Activated naive CD4-positive, alpha-beta T cell treated with anti-CD3 and anti-CD28 coated beads, Interleukin-2, amount 10 ng/mL, durations not matched to agents 7 days and 5 days (primary cell): ENCODE results near the gene LCP2.
"Not testable (repeated sequence)": the region's sequence is repeated elsewhere in the genome, so short reads cannot be mapped to it uniquely, and the experiment has no call there.

Source experiments
- CTCF ChIA-PET: fragments of 350-600 bp; sonication (Branson Sonifier 250); formaldehyde crosslinking; loops from one replicate; lab custom pipeline; 2021; ENCODE audit warnings: antibody characterized with exemption; lab: Charles Lee
- DNase-seq: peaks from one replicate; pipeline ENCODE4 v3.0.0-alpha.2; 2020
- H3K27ac Mint-ChIP-seq: one replicate; pipeline ENCODE4 v1.8.0; 2021; ENCODE audit warnings: mild to moderate bottlenecking, moderate library complexity, mixed read lengths
- H3K27me3 Mint-ChIP-seq: one replicate; pipeline ENCODE4 v1.8.0; 2021; ENCODE audit warnings: mild to moderate bottlenecking, mixed read lengths
- H3K36me3 Mint-ChIP-seq: one replicate; pipeline ENCODE4 v1.8.0; 2021; ENCODE audit warnings: mixed read lengths
- H3K4me1 Mint-ChIP-seq: one replicate; pipeline ENCODE4 v1.8.0; 2021; ENCODE audit warnings: mixed read lengths
- H3K4me3 Mint-ChIP-seq: one replicate; pipeline ENCODE4 v1.8.0; 2021; ENCODE audit warnings: mild to moderate bottlenecking, moderate library complexity, mixed read lengths
- H3K9me3 Mint-ChIP-seq: one replicate; pipeline ENCODE4 v1.8.0; 2021; ENCODE audit warnings: mixed read lengths

LCP2 gene

DNA sequence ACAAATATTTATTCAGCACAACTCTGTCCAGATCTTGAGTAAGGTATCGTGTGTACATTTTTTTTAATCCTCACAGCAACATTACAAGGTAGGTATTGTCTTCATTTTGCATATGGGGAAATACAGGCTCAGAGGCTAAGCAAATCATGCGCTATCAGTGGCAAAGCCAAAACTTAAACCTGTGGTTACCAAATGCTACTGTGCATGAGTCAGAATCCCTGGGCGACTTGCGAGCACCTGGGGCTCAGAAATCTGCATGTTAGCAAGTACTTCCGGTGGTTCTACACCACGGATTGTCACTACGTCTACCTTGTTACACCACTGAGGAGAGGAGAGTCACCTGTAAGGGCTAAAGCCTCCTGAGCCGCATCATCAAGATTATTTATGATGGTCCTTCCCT lies 43.5 kb downstream of the LCP2 start:
- Mint-ChIP-seq H3K4me3 (no peak overlapping the region), H3K27me3 (no peaks in the 10 kb centered on the region), H3K4me1 (peaks cover 75% of the 10 kb centered on the region), H3K27ac (peak overlapping the region; percentile 88), H3K9me3 (no peaks in the 10 kb centered on the region), H3K36me3 (peaks cover 91% of the 10 kb centered on the region)
- peak; percentile 75 for DNase-seq
- CTCF ChIA-PET, result interaction anchor here (0.6 to 2.6 kb wide), 2 partner anchors 20 to 85 kb away, joined by 3 to 8 read pairs; no protein-coding TSS in a partner anchor

DNA sequence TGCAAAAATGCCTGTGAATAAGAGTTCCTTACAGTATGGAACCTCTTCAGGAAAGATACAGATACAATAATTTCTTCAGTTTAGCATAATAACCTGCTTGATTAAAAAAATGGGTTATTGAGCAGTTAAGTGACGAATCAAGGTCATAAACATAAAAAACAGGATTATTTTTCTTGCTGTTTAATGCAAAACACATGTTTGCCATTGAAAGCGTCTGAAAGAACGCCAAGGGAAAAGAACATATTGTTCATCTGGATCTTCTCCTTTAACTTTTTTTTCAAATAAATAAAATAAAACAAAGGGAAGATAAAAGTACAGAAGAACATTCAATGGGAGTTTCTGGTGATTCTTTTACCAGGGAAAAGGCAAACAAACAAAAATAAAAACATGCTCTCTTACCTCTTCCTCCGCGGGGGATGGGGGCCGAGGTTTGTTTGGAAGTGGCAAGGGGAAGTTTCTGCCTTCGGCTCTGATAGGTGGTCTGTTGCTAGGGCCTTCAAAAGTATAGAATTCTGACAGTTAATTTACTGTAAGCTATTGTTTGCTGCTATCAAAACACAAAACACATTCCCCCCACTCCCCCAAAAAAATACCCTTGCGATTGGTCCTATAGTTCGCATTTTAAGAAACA lies 44.7 kb downstream of the LCP2 start:
- Mint-ChIP-seq H3K4me1 (peaks cover 65% of the 10 kb centered on the region), H3K27ac (no peak overlapping the region), H3K4me3 (no peak overlapping the region), H3K36me3 (peaks cover 91% of the 10 kb centered on the region), H3K9me3 (no peaks in the 10 kb centered on the region), H3K27me3 (no peaks in the 10 kb centered on the region)
- no peak for DNase-seq
- CTCF ChIA-PET, result interaction anchor here (1.8 to 2.6 kb wide), 2 partner anchors 22 to 86 kb away, joined by 5 to 8 read pairs; no protein-coding TSS in a partner anchor

DNA sequence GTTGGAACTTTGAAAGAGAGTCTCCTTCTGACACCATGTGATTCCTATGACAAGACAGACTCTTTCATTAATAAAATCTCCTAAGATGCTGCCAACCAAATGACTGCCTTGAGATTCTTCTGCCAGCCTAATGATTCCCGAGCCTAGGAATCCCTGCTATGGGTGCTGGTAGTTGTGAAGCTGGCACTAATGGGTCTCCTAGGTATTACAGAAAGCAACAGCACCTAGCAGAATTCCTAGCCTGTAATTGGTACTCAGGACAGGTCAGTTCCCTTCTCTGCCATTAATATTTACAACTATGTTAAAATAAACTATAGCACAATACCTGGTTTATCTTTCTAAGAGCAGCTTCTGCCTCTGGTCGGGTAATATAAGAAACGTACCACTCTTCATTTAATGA lies 45.5 kb downstream of the LCP2 start:
- H3K4me1 Mint-ChIP-seq, result peaks cover 58% of the 10 kb centered on the region
- DNase-seq, result no peak
- no peak overlapping the region for H3K27ac Mint-ChIP-seq
- no peak overlapping the region for H3K4me3 Mint-ChIP-seq
- H3K9me3 Mint-ChIP-seq, result no peaks in the 10 kb centered on the region
- H3K36me3 Mint-ChIP-seq, result peaks cover 91% of the 10 kb centered on the region
- CTCF ChIA-PET, result interaction anchor here (1.8 to 2.6 kb wide), 2 partner anchors 22 to 87 kb away, joined by 5 to 8 read pairs; no protein-coding TSS in a partner anchor
- no peaks in the 10 kb centered on the region for H3K27me3 Mint-ChIP-seq

DNA sequence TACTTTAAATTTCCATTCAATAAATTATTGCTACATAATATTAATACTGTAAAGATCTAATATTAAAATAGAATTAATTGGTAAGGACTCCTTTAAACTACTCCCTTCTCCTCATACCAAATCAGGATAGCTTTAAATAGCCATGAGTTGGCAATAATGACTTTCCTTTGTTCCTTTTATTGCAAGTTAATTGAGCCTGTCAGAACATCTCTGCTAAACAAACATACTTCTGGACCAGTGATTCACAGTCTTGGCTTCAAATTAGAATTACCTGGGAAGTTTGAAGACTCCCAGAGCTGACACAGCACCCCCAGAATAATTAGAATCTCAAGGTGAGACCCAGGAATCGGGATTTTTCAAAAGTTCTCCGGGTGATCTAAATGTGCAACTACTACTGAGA lies 46.1 kb downstream of the LCP2 start:
- Mint-ChIP-seq H3K27me3 (no peaks in the 10 kb centered on the region), H3K4me3 (no peak overlapping the region), H3K9me3 (peaks cover 2% of the 10 kb centered on the region), H3K36me3 (peaks cover 91% of the 10 kb centered on the region), H3K4me1 (peaks cover 51% of the 10 kb centered on the region), H3K27ac (no peak overlapping the region)
- no peak for DNase-seq
- CTCF ChIA-PET, result interaction anchor here (1.8 kb wide), 1 partner anchor 23 kb away, joined by 5 read pairs; no protein-coding TSS in a partner anchor

DNA sequence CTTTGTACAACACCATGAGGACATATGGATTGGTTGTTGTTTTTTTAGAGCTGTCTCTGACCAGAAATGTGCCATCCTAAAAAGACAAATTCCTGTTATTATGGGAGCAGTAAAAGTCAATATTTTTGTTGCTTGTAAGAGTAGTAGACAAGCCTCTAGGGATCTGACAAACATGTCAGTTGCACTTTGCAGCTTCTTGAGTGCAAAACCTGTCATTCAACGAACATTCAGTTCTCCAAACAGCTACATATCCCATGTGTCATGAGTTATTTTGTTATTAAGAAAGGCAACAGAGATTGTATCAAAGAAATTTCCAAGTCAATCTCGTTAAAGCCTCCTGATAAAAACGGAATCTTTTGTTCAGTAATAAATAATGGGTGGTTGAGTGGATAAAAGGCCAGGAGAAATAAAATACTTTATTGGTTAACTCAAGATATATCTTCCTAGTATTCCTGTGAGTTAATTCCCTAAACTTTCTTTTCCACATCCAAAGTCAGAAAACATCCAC lies 46.7 kb downstream of the LCP2 start:
- H3K4me1 Mint-ChIP-seq, result peaks cover 45% of the 10 kb centered on the region
- no peak overlapping the region for H3K27ac Mint-ChIP-seq
- CTCF ChIA-PET, result interaction anchor here (1.8 kb wide), 1 partner anchor 24 kb away, joined by 5 read pairs; no protein-coding TSS in a partner anchor

DNA sequence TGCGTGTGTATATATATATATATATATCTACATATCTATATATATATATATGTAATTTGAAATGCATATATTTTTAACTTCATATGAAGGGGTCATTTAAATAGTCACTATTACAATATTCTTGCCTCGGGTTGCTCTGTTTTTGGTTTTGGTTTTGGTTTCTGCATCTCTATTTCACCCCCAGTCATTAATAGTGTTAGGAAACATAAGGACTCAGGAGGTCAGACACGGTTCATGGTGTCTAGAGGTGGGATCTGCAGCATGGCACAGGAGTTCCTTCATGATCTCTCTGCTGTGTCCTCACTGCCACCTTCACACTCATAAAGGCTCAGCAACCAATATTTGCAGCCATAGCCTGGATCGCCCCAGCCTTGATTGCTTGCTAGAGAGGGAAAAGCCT lies 48.2 kb downstream of the LCP2 start:
- Mint-ChIP-seq H3K27ac (no peak overlapping the region), H3K36me3 (peaks cover 85% of the 10 kb centered on the region), H3K9me3 (peaks cover 11% of the 10 kb centered on the region), H3K4me1 (peaks cover 31% of the 10 kb centered on the region), H3K27me3 (no peaks in the 10 kb centered on the region), H3K4me3 (no peak overlapping the region)
- CTCF ChIA-PET, result interaction anchor here (0.9 kb wide), 1 partner anchor 23 kb away, joined by 3 read pairs; no protein-coding TSS in a partner anchor
- DNase-seq, result no peak

More for the DNA sequence above, 46.7 kb downstream of the LCP2 start:
- Mint-ChIP-seq H3K4me3 (no peak overlapping the region), H3K36me3 (peaks cover 91% of the 10 kb centered on the region), H3K9me3 (peaks cover 6% of the 10 kb centered on the region), H3K27me3 (no peaks in the 10 kb centered on the region)
- DNase-seq, result no peak

DNA sequence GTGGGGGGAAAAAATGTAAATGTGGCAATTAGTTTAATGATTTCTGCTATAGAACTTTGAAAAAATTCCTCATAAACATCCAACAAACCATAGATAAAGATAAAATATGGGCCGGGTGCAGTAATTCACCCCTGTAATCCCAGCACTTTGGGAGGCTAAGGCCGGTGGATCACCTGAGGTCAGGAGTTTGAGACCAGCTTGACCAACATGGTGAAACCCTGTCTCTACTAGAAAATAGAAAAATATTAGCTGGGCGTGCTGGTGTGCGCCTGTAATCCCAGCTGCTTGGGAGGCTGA lies 48.7 kb downstream of the LCP2 start:
- Mint-ChIP-seq H3K36me3 (peaks cover 80% of the 10 kb centered on the region), H3K4me1 (peaks cover 26% of the 10 kb centered on the region), H3K9me3 (peaks cover 11% of the 10 kb centered on the region)
- DNase-seq, H3K27me3 Mint-ChIP-seq, H3K27ac Mint-ChIP-seq, H3K4me3 Mint-ChIP-seq, CTCF ChIA-PET: not testable (repeated sequence)

DNA sequence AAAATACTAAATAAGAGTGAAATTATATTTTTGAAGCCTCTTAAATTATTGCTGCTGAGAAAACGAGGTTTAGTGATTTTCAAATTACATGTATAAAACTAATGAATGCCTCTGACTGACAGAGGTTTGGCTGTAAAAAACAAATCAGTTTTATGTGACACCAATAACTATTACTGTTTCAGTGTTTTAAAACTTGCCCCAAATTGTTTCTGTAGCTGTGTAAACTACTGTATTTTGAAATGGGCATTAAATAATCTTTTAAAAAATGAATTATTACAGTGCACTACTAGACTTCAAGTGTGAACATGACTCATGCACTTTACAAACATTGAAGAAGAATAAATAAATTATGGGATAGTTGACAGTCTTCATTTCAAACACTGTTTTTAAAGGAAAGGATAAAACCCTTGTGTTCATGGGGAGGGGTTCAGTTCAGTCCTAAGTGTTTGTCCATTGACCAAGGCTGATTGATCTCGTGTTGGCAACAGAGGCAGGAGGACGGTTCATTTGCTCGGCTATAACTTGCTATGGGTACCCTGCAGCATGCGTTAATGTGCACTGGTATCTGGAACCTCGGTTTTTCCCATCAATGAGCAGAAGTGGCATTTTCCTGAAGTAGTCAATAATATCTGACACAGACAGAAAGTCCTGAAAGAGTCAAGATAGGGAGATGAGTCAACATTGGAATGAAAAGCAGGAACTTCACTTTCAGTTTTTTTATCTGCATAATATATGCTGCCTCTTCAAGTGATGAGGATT lies 49.2 kb downstream of the LCP2 start:
- peak overlapping the region; percentile 24 for H3K27ac Mint-ChIP-seq
- H3K9me3 Mint-ChIP-seq, result peaks cover 11% of the 10 kb centered on the region
- H3K4me1 Mint-ChIP-seq, result peaks cover 21% of the 10 kb centered on the region
- CTCF ChIA-PET, result no interaction called here
- peaks cover 75% of the 10 kb centered on the region for H3K36me3 Mint-ChIP-seq
- H3K4me3 Mint-ChIP-seq, result no peak overlapping the region
- DNase-seq, result no peak
- H3K27me3 Mint-ChIP-seq, result no peaks in the 10 kb centered on the region

DNA sequence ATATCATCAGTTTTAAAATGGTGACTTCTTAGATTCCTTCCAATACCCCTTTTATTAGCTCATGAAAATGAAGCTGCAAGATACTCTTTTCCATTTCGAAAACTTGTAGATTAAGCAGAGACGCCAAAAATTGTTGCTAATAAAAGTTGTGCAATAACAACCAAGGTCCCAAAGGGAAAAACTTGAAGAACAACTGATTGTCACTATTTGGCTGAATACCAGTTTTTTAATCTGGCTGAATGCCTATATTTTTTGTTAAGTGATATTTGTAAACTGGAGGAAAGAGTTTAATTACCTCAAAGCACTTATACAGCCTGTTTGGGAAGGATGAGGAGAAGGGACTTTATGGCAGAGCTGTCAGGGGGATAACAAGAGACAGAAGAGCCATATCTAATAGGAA lies 50.2 kb downstream of the LCP2 start:
- Mint-ChIP-seq H3K36me3 (peaks cover 69% of the 10 kb centered on the region), H3K4me1 (peaks cover 19% of the 10 kb centered on the region), H3K9me3 (peaks cover 11% of the 10 kb centered on the region), H3K27me3 (no peaks in the 10 kb centered on the region), H3K4me3 (no peak overlapping the region), H3K27ac (no peak overlapping the region)
- CTCF ChIA-PET, result interaction anchor here (0.7 to 1.6 kb wide), 5 partner anchors 17 to 48 kb away, joined by 3 to 4 read pairs (median 4); no protein-coding TSS in a partner anchor
- no peak for DNase-seq

DNA sequence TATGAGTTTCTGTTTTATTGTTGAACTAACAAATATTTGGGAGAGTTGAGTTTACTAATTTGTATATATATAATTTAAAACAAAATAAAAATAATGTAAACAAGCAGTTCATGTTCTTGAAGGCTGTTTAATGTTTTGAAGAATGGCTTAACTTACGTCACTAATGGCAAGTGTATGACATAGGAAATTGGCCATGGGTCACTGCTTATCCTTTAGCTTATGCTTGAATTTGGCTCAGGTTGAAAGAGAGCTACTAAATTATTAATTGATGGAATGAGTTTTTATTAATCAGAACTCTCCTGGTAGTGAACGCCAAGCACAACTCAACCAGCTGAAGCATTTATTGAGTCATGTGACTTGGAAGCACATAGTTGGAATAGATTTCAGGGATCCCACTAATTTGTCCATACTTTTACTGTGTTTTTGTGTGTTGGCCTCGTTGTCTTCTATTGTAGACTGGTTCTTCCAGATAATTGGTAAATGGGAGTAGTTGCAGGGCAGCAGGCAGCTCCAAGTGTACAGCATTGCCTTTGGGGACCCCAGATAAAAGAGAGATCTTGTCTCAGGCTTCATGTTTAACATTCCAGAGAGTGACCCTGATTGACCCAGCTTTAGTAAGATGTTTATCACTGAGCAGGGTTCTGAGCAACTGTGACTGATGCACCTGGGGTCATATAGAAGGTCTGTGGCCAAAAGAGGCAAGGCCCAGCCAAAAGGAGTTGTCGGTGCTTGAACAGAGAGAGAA lies 51.3 kb downstream of the LCP2 start:
- H3K27me3 Mint-ChIP-seq, result no peaks in the 10 kb centered on the region
- H3K9me3 Mint-ChIP-seq, result peaks cover 11% of the 10 kb centered on the region
- DNase-seq, result no peak
- H3K36me3 Mint-ChIP-seq, result peaks cover 59% of the 10 kb centered on the region
- peaks cover 11% of the 10 kb centered on the region for H3K4me1 Mint-ChIP-seq
- H3K4me3 Mint-ChIP-seq, result no peak overlapping the region
- no peak overlapping the region for H3K27ac Mint-ChIP-seq
- CTCF ChIA-PET, result interaction anchor here (0.9 to 1.6 kb wide), 6 partner anchors 12 to 49 kb away, joined by 3 to 4 read pairs (median 4); no protein-coding TSS in a partner anchor

DNA sequence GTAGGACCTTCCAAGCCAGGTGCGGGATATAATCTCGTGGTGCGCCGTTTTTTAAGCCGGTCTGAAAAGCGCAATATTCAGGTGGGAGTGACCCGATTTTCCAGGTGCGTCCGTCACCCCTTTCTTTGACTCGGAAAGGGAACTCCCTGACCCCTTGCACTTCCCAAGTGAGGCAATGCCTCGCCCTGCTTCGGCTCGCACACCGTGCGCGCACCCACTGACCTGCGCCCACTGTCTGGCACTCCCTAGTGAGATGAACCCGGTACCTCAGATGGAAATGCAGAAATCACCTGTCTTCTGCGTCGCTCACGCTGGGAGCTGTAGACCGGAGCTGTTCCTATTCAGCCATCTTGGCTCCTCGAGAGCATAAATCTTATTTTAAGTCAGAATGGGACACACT lies 52.1 kb downstream of the LCP2 start:
- peaks cover 11% of the 10 kb centered on the region for H3K9me3 Mint-ChIP-seq
- CTCF ChIA-PET, result interaction anchor here (1.5 kb wide), 1 partner anchor 20 kb away, joined by 4 read pairs; no protein-coding TSS in a partner anchor
- not testable (repeated sequence) for H3K4me3 Mint-ChIP-seq, H3K27ac Mint-ChIP-seq, DNase-seq, H3K4me1 Mint-ChIP-seq, H3K27me3 Mint-ChIP-seq
- H3K36me3 Mint-ChIP-seq, result peaks cover 51% of the 10 kb centered on the region

DNA sequence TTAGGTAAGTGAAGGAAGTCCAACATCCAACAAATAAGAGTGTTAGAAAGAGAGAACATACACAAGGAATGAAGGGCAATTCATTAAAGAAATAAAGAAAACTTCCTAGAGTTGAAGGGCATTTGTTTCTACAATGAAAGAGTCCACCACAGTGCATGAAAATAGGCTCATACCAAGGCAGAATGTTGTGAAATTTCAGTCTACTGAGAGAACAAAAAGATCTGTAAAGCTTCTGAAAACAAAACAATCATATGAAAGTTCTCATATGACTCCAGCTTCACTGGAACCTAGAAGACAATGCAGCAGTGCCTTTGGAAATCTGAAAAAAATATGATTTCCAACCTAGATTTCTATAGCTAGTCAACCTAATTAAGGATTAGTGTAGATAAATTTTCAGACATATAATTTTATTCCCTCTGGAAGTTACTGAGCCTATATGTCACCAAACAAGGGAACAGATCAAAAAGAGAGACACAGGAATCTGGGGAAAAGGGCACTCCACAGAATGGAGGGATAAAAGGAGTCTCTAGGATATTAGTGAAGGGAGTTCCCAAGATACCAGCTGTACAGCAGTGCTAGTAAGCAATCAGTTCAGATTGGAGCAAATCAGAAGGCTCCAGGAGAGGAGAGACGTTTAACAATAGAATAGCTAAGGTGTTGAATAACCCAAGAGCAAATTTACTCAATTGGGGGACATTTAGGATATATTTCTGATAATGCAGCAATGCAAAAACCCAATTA lies 59.0 kb downstream of the LCP2 start:
- Mint-ChIP-seq H3K36me3 (peaks cover 29% of the 10 kb centered on the region), H3K4me1 (peaks cover 2% of the 10 kb centered on the region), H3K4me3 (no peak overlapping the region), H3K27ac (peak overlapping the region; percentile 30), H3K9me3 (no peaks in the 10 kb centered on the region), H3K27me3 (no peaks in the 10 kb centered on the region)
- no peak for DNase-seq
- CTCF ChIA-PET, result interaction anchor here (0.9 to 1.4 kb wide), 3 partner anchors 13 to 101 kb away, joined by 3 to 4 read pairs (median 3); no protein-coding TSS in a partner anchor
